ENCODE data around the gene DCAF7.

The DCAF7 gene

GRCh38 chr17:63544467-63545301, 5.6 kb upstream of the DCAF7 start:
- DNase-seq (ENCODE audit: low read depth) = no peak

- no peak for DNase-seq (ENCODE audit: low read depth)
These were observed 3.8 kb upstream of the DCAF7 start for GRCh38 chr17:63546308-63547082.

GRCh38 chr17:63547083-63547523, 3.2 kb upstream of the DCAF7 start:
- no peak for DNase-seq (ENCODE audit: low read depth)

DNA sequence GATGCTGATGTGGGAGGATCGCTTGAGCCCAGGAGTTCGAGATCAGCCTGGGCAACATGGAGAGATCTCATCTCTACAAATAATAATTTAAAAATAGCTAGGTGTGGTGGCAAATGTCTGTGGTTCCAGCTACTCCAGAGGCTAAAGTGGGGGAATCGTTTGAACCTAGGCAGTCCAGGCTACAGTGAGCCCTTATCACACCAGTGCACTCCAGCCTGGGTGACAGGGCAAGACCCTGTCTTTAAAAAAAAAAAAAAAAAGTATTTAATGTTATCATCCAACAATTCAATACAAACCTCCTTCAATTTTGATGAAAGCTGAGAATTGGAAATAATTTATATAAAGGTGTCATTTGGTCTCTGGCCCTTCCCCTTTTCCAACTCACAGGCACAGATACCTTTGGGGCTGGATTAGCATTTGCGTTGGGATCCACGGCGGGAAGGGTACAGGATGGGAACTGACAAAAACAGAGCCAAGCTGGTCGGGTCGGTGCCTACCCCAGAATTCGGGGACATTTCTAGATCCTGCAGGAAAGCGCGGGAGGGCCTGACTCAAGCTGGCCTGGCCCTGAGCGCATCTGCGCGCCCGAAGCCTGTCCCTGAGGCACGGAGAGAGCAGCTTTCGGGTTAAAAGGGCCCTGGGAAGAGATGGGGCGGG, 860 bp upstream of the DCAF7 start:
- no peak for DNase-seq (ENCODE audit: low read depth)

GRCh38 chr17:63550817-63551639, 751 bp downstream of the DCAF7 start:
- peak; percentile 59 for DNase-seq (ENCODE audit: low read depth)

GRCh38 chr17:63552211-63552610, 1.9 kb downstream of the DCAF7 start:
- peak; percentile 30 for DNase-seq (ENCODE audit: low read depth)

DNA sequence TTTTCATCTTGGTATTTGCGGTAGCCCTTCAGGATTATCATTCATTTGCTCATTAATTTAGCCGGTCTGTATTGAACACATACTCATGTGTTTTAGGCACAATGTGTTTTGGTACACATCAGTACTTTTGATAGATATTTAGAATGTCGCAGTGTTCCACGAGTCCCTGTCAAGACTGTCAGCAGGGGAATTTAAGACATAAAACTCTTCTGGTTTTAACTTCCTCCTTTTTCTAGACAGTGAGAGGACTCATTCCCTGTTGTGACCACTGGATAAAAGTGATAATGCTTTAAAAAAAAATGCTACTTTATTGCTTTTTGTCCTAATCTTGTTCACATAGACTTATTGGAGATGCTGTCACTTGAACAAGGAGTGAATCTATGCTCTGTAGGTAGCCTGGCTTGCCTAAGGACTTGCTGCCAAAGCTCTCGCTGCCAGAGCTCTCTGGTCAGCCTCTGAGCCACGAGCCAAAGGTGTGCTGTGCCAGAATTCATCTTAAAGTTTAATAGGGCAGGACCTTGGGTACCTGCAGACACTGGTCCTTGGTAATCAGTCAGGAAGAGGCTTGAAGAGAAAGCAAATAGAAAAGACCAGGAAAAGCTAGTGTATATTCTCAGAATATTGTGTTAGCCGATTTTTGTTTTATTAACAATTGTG, 5.4 kb downstream of the DCAF7 start:
- DNase-seq (ENCODE audit: low read depth) = no peak

DNA sequence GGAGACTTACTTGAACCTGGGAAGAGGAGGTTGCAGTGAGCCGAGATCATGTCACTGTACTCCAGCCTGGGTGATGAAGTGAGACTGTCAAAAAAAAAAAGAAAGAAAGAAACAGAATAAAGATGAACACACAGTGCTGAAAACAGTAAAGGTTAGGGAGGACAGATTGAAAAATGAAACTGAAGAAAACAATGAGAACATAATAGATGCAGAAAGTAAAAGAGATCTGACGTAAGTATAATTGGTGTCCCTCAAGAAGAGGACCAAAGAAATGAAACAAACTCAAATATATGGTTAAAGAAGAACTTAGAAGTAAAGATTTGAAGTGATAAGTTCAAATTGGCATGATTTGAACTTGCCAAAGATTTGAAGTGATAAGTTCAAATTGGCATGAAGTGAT, 7.1 kb downstream of the DCAF7 start:
- DNase-seq (ENCODE audit: low read depth) = no peak

DNA sequence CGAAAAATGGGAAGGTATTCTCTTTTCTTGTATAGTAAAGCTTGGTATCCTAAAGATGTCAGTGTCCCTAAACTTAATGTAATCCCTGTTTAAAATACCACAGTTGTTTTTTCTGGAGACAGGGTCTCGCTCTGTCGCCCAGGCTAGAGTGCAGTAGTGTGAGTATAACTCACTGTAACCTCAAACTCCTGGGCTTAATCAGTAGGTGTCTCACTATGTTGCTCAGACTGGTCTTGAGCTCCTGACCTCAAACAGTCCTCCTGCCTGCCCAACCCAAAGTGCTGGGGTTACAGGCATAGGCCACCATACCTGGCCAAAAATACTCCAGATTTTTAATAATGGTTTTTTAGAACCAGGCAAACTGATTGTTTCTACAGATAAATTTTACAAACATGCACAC, 8.2 kb downstream of the DCAF7 start:
- no peak for DNase-seq (ENCODE audit: low read depth)

- no peak for DNase-seq (ENCODE audit: low read depth)
These were observed 11.5 kb downstream of the DCAF7 start for GRCh38 chr17:63561819-63562218.

- DNase-seq (ENCODE audit: low read depth) = no peak
These were observed 13.1 kb downstream of the DCAF7 start for GRCh38 chr17:63563339-63563738.

DNA sequence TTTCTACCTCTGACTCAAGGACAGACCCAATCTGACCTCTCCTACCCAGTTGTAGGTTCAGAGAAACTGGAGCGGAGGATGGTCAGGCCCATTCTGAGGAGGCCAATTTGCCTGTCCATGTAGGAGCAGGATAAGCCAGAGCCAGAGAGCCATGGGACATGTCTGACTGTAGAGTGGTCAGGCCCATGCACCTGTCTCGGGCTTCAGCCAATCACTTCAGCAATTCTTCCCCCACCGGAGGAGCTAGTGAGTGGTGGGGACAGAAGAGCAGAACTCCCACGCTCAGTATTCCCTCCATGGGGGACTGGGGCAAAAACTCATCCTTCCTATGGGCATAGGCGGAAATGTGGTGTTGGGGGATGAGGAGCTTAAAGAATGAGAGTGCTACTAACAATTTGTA, 14.3 kb downstream of the DCAF7 start:
- DNase-seq (ENCODE audit: low read depth) = no peak

DNA sequence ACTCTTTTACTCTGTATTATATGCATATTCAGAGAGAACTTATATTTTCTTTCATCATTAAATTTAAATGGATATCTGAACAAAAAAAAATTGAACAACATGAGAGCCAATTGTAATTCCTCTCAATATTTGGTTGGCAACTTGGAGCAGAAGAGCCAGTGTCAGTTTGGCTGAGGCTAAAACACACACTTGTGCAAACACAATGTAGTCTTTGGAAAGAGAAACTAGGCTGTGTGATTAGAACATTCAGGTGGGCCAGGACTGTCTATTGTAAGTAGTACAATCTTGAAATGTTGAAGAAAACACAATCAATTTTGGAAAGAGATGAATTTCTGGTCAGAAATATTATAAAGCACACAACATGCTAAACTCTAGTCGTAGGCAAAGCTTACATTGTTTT, 17.0 kb downstream of the DCAF7 start:
- DNase-seq (ENCODE audit: low read depth) = no peak

DNA sequence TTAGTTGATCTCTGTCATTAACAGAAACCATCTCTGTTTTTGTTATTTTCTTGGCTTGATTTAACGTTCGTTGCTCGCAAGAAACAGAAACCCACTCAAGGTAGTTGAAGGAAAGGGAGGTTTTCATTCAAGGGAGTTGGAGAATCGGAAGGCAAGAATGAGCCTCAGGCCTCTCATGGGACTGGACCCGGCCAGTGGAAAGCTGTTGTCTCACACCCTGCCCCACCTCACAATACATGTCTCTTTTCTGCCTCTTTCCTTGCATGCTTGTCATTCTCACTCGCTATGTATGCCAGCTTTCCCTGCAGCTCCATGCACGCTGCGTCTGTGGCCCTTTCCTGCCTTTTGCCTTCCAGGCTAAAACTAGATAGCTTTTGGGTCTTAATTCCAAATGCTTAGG, 18.3 kb downstream of the DCAF7 start:
- DNase-seq (ENCODE audit: low read depth) = no peak

GRCh38 chr17:63571632-63572310, 21.5 kb downstream of the DCAF7 start:
- DNase-seq (ENCODE audit: low read depth) = peak; percentile 86

GRCh38 chr17:63573634-63574033, 23.4 kb downstream of the DCAF7 start:
- no peak for DNase-seq (ENCODE audit: low read depth)

DNA sequence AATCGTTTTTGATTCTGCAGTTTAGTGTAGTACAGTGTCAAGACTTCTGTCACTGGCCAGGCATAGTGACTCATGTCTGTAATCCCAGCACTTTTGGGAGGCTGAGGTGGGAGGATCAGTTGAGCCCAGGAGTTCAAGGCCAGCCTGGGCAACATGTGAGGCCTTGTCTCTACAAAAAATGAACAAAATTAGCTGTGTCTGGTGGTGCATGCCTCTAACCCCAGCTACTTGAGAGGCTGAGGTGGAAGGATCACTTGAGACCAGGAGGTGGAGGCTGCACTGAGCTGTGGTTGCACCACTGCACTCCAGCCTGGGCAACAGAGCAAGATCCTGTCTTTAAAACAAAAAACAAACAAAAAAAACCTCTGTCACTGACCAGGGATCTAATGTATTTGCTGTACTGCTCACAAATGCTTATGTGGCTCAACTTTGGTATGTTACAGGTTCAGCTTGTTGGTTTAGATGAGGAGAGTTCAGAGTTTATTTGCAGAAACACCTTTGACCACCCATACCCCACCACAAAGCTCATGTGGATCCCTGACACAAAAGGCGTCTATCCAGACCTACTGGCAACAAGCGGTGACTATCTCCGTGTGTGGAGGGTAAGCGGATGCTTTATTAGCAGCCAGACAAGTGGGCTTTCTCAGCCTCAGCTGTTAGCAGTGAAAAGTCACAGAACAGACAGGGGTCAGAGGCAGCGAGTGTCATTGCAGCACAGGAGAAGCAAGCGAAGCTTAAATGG, 27.9 kb downstream of the DCAF7 start:
- DNase-seq (ENCODE audit: low read depth) = no peak

GRCh38 chr17:63578769-63579111, 28.5 kb downstream of the DCAF7 start:
- no peak for DNase-seq (ENCODE audit: low read depth)

DNA sequence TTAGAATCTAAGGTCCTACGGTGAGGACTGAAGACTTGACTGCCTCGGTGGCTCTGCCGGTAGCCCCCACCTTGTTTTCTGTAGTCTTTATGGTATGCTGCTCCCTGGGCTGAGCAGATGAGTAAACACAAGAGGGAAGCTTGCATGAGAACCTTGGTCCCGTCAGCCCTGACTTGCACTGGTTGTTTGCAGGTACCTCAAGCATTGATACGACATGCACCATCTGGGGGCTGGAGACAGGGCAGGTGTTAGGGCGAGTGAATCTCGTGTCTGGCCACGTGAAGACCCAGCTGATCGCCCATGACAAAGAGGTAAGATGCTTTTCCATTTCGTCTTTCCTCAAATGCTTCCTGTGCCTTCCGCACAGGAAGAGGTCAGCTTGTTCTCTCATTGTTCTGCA, 29.4 kb downstream of the DCAF7 start:
- DNase-seq (ENCODE audit: low read depth) = no peak

GRCh38 chr17:63587770-63588169, 37.5 kb downstream of the DCAF7 start:
- DNase-seq (ENCODE audit: low read depth) = no peak

Measured in iris pigment epithelial cell (primary cell).